ENCODE data around the gene RDH13.

DNA sequence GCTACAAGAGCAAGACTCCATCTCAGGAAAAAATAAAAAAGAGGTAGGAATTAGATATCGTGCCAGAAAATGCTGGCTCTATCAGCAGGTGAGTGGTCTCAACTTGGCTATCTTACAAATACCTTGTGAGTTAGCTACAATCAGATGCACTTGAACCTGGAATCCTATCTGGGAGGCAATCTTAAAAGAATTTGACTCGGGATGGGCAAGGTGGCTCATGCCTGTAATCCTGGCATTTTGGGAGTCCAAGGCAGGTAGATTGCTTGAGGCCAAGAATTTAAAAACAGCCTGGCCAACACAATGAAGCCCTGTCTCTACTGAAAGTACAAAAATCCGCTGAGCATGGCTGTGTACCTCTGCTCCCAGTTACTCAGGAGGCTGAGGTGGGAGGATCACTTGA is 67.4 kb downstream of the RDH13 start:
- TF ChIP-seq POLR2A (IDR thresholded peaks at IDR 0.05) (no peak), CTCF (IDR thresholded peaks at IDR 0.05) (no peak)

All from ovary (tissue), 3 donors.